ENCODE results near the gene AKAP11.

Gene AKAP11

GRCh38 chr13:42363941-42364612 lies 92.1 kb downstream of the AKAP11 start:
- in situ Hi-C loops (cut with MboI; ENCODE audit: low pct_unique_long_range_greater_than_20kb, low sequenced_read_pairs, unreplicated experiment), result no loop called here
- DNase-seq (ENCODE audit: low spot score), result no peak

DNA sequence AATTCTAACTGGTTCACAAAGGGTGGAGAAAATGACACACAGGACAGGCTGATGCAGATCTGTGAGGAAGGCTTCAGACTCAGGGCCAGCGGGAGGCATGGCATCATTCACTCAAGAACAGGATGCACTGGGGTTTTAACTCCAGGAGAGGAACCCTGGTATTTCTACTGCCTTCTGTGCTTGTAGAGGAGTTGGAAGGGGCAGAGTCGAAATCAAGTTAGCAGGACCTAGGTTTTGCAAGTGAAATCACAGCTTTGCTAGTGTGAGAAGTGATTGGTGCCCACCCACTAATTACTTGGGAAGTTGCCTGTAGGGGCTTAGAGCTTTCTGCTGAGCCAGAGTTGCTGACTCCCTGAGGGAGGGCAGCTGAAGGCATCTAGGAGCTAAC lies 92.7 kb downstream of the AKAP11 start:
- in situ Hi-C loops (cut with MboI; ENCODE audit: low pct_unique_long_range_greater_than_20kb, low sequenced_read_pairs, unreplicated experiment), result no loop called here
- DNase-seq (ENCODE audit: low spot score), result no peak
- no peak for TF ChIP-seq CTCF (IDR thresholded peaks at IDR 0.05; ENCODE audit: extremely low read depth, insufficient read depth, missing control alignments)

More at GRCh38 chr13:42363941-42364612, 92.1 kb downstream of the AKAP11 start:
- no peak for TF ChIP-seq CTCF (IDR thresholded peaks at IDR 0.05; ENCODE audit: extremely low read depth, insufficient read depth, missing control alignments)

- in situ Hi-C loops (cut with MboI; ENCODE audit: low pct_unique_long_range_greater_than_20kb, low sequenced_read_pairs, unreplicated experiment), result no loop called here
- DNase-seq (ENCODE audit: low spot score), result no peak
- no peak for TF ChIP-seq CTCF (IDR thresholded peaks at IDR 0.05; ENCODE audit: extremely low read depth, insufficient read depth, missing control alignments)
Measured at GRCh38 chr13:42367831-42368230, 95.9 kb downstream of the AKAP11 start.

- in situ Hi-C loops (cut with MboI; ENCODE audit: low pct_unique_long_range_greater_than_20kb, low sequenced_read_pairs, unreplicated experiment), result no loop called here
- no peak for DNase-seq (ENCODE audit: low spot score)
- TF ChIP-seq CTCF (IDR thresholded peaks at IDR 0.05; ENCODE audit: extremely low read depth, insufficient read depth, missing control alignments), result no peak
Measured at GRCh38 chr13:42369071-42369797, 97.3 kb downstream of the AKAP11 start.

- no peak for DNase-seq (ENCODE audit: low spot score)
- no peak for TF ChIP-seq CTCF (IDR thresholded peaks at IDR 0.05; ENCODE audit: extremely low read depth, insufficient read depth, missing control alignments)
- in situ Hi-C loops (cut with MboI; ENCODE audit: low pct_unique_long_range_greater_than_20kb, low sequenced_read_pairs, unreplicated experiment), result no loop called here
Measured at GRCh38 chr13:42370229-42370628, 98.3 kb downstream of the AKAP11 start.

All from GM13977 (cell line).